ENCODE results near the gene FGF14. TPM values are rescaled to one million over a fixed set of nuclear protein-coding genes. Genes with fewer than 3 reads are reported as not detected.

The FGF14 gene
- total and polyA plus RNA-seq, 2 of the 4 experiments (the other 2 are of a cell fraction): under 0.01 TPM; not detected in 1

DNA sequence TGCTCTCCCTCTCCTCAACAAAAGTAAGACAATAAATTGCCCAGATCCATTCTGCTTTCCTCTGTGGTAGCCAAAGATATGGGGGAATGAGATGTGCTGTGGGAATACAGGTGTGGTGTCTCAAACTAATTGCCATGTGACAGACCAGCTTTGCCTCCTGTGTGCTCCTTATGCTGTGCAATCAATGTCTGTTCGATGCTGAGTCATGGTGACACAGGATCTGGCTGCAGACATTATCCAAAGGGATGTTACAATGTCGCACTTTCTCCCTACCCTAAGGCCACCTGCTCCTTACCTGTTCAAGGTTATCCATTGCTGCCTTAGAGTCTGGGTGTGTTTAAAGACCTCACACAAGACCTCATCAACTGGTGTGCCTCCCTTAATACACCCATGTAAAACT, 32.5 kb downstream of the FGF14 start:
- H3K56ac ChIP-seq (ENCODE audit: extremely low read depth, insufficient read depth, low read length): no peak overlapping the region
- no CpG with 5 or more reads among the region's 2 CpGs for WGBS, 2 experiments (ENCODE audit: extremely low coverage in 2 of 2, insufficient read length in 1 of 2)
- H3K4me2 ChIP-seq (ENCODE audit: low read depth, low read length): no peak overlapping the region
- DNase-seq (no peak), ATAC-seq (ENCODE audit: low read depth) (no peak)
- H3K14ac ChIP-seq (replicated peaks; ENCODE audit: low read depth, low read length): no peak overlapping the region
- no peak overlapping the region for H2BK5ac ChIP-seq (ENCODE audit: low read depth, low read length, poor library complexity, severe bottlenecking)
- no peak overlapping the region for H3K4ac ChIP-seq (ENCODE audit: low read depth, low read length)
- H2AK5ac ChIP-seq (ENCODE audit: low read depth, low read length): no peak overlapping the region
- H2BK120ac ChIP-seq (ENCODE audit: low read depth, low read length): no peak overlapping the region
- intact Hi-C loops (cut with micrococcal nuclease) (no loop called here), in situ Hi-C loops (cut with MboI; ENCODE audit: low sequenced_read_pairs) (no loop called here), dilution Hi-C loops (cut with HindIII; ENCODE audit: low sequenced_read_pairs, unreplicated experiment) (no loop called here)
- H3K9me3 ChIP-seq (ENCODE audit: control insufficient read depth, insufficient read depth, low read length): no peaks in the 10 kb centered on the region
- no peak overlapping the region for H2AK9ac ChIP-seq (replicated peaks; ENCODE audit: low read depth, low read length, poor library complexity)
- H3K4me3 ChIP-seq (ENCODE audit: insufficient read depth, low read depth, low read length): no peak overlapping the region
- no peak overlapping the region for H4K5ac ChIP-seq (ENCODE audit: low read depth, low read length)
- no peak overlapping the region for H3K18ac ChIP-seq (ENCODE audit: low read depth, low read length)
- no peaks in the 10 kb centered on the region for H4K20me1 ChIP-seq (ENCODE audit: insufficient read depth, low read length)
- no peaks in the 10 kb centered on the region for H3K79me1 ChIP-seq (ENCODE audit: low read depth in 1 of 2, low read length in 2 of 2)
- ChIA-PET POLR2A (ENCODE audit: unreplicated experiment) (no interaction called here), CTCF (no interaction called here)
- no peaks in the 10 kb centered on the region for H3K9me1 ChIP-seq (ENCODE audit: insufficient read depth, low read length)
- H2BK20ac ChIP-seq (ENCODE audit: low read depth, low read length): no peak overlapping the region
- no peak overlapping the region for H3K9ac ChIP-seq (ENCODE audit: low read depth, low read length)
- no peak overlapping the region for H4K8ac ChIP-seq (ENCODE audit: low read depth in 2 of 2, low read length in 2 of 2)
- no peak overlapping the region for H2BK15ac ChIP-seq (ENCODE audit: low read depth, low read length)
- no peaks in the 10 kb centered on the region for H3K4me1 ChIP-seq (ENCODE audit: control insufficient read depth, insufficient read depth, low read length)
- H3K23ac ChIP-seq (ENCODE audit: low read depth, low read length): no peak overlapping the region
- no peaks in the 10 kb centered on the region for H3K36me3 ChIP-seq (ENCODE audit: control insufficient read depth, insufficient read depth, low read length)
- no peak overlapping the region for H4K91ac ChIP-seq (ENCODE audit: insufficient read depth, low read depth, low read length)
- no TSS peak for BruUV-seq (replicated peaks)
- H3K27me3 ChIP-seq (ENCODE audit: control insufficient read depth, insufficient read depth, low read length): no peaks in the 10 kb centered on the region
- H3K27ac ChIP-seq (ENCODE audit: insufficient read depth, low read length): no peak overlapping the region
- TF ChIP-seq MAZ (IDR thresholded peaks at IDR 0.05; ENCODE audit: borderline replicate concordance, low read depth, low read length) (no peak), POLR2A (IDR thresholded peaks at IDR 0.05; ENCODE audit: low read depth, low read length) (no peak), CEBPB (IDR thresholded peaks at IDR 0.05; ENCODE audit: low read depth, low read length) (no peak), BHLHE40 (IDR thresholded peaks at IDR 0.05; ENCODE audit: low read depth, low read length) (no peak), NFE2L2 (IDR thresholded peaks at IDR 0.05; ENCODE audit: low read depth, low read length) (peak; percentile 61; the same call in 1 of the 2 replicates)
- no peak overlapping the region for H2AFZ ChIP-seq (replicated peaks; ENCODE audit: low read length, poor library complexity)

Measured in IMR-90 (cell line).